Measurements from ENCODE around the gene LBX1. TPM values are rescaled to one million over a fixed set of nuclear protein-coding genes. Genes with fewer than 3 reads are reported as not detected.

The LBX1 gene
- total RNA-seq, 1 donor from 2014 or later, result not detected

DNA sequence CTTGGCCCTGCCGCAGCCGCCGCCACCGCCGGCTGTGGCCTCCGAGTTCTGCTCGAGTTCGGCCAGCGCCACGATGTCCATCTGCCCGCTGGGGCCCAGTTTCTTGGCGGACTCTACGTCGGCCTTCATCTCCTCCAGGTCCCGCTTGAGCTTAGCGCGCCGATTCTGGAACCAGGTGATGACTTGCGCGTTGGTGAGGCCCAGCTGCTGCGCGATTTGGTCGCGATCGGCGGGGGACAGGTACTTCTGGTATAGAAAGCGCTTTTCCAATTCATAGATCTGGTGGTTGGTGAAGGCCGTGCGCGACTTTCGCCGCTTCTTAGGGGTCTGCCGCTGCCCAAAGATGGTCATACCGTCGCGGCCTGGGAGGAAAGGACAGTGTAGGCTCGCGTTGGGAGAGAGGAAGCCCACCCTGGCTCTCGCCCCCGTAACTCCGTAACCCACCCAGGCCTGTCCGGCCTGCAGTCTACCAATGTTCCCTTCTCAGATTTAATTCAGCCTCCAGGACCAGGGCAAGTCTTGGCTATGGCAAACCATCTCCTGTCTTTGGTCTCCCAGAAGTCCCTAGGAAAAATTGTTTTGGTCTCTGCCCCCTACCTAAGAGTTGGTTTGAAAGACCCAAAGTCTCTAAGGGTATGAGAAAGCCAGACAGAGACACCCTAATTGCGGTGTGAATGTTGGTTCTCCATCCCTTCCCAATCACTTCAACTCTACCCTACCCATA, 1.7 kb downstream of the LBX1 start:
- DNase-seq (ENCODE audit: low spot score), result no peak
- Mint-ChIP-seq H3K9me3 (no peaks in the 10 kb centered on the region), H3K27ac (peak overlapping the region; percentile 71), H3K27me3 (ENCODE audit: insufficient read depth) (peaks cover 73% of the 10 kb centered on the region), H3K36me3 (ENCODE audit: low read depth) (no peaks in the 10 kb centered on the region), H3K4me1 (ENCODE audit: low read depth) (peaks cover 17% of the 10 kb centered on the region), H3K4me3 (peak overlapping the region; percentile 45)
- intact Hi-C loops (cut with micrococcal nuclease), result loop anchor here (1.0 to 10.0 kb wide), 4 partner anchors 10 to 1993 kb away; partner anchors contain the start of genes HPSE2 and PAX2

DNA sequence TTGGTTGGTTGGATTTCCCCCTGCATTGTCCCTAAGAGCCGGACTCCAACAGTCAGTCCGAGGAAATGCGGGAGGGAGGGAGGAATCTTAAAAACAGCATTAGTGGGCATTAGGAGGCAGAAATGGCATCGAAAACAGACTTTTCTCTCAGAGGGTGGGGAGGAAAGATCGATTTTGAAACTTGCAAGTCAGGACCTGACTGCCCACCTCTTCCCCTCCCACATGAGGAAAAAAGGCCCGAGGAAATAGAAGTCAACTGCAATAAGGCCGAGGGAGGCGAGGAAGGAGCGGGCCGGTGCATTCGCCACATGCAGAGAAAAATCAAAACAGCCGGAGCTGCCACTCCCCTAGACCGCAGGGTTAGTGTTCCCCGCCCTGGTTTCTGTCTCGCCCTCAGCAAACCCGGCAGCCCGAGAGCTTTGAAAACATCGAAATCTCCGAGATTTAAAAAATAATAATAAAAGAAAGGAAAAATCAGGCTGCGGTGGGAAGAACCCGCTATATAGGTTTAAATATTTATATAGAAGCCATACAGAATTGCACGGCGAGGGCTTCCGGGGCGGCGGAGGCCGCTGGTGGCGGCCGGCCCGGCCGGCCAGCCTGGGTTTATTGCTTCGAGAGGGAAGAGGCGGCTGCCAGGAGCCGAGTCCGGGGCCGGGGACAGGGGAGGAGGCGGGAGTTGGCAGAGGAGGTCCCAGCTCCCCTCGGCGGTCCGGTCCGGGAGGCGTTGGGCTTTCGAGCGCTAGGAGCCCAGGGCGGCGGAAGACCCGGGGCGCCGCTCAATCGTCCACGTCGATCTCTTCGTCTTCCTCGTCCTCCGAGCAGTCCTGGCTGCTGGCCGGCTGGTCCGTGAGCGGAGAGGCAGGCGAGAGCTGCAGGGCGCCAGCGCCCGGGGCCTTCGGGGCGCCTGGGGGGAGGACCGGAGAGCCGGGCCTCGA, 2.5 kb downstream of the LBX1 start:
- Mint-ChIP-seq H3K36me3 (ENCODE audit: low read depth) (no peaks in the 10 kb centered on the region), H3K27ac (peak overlapping the region; percentile 79), H3K27me3 (ENCODE audit: insufficient read depth) (peaks cover 72% of the 10 kb centered on the region), H3K4me3 (peak overlapping the region; percentile 11), H3K9me3 (no peaks in the 10 kb centered on the region), H3K4me1 (ENCODE audit: low read depth) (peaks cover 21% of the 10 kb centered on the region)
- intact Hi-C loops (cut with micrococcal nuclease), result loop anchor here (1.0 to 10.0 kb wide), 4 partner anchors 11 to 1992 kb away; partner anchors contain the start of genes HPSE2 and PAX2
- no peak for DNase-seq (ENCODE audit: low spot score)

DNA sequence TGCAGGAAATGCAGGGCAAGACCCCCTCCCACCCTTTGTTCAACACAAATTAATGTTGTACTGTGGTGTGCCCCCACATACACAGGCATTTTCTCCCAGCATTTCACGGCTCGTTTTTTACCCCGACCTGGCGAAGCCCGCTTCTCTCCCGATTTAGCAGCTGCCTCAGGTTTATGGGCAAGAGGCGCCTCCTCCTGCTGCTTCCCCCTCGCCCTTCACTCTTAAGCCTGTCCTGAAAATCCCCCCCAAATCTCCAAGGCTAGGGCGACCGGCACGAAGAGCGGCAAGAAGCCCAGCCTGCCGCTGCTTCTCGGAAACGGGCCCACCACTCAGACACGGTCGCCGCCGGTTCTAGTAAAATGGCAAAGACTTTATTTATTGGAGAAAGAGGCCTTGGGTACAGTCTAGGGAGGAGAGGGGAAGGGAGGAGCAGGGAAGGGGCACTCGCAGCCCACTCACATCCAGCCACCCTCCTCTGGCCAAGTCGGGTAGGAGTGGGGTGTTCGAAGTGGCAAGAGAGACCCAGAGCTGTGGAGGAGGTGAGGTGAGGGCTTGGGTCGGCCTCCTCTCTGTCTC, 3.3 kb downstream of the LBX1 start:
- intact Hi-C loops (cut with micrococcal nuclease), result loop anchor here (1.0 to 10.0 kb wide), 4 partner anchors 9 to 1991 kb away; partner anchors contain the start of genes HPSE2 and PAX2
- no peak for DNase-seq (ENCODE audit: low spot score)
- Mint-ChIP-seq H3K9me3 (no peaks in the 10 kb centered on the region), H3K36me3 (ENCODE audit: low read depth) (no peaks in the 10 kb centered on the region), H3K4me3 (peak overlapping the region; percentile 7), H3K27me3 (ENCODE audit: insufficient read depth) (peaks cover 73% of the 10 kb centered on the region), H3K4me1 (ENCODE audit: low read depth) (peaks cover 21% of the 10 kb centered on the region), H3K27ac (peak overlapping the region; percentile 79)

DNA sequence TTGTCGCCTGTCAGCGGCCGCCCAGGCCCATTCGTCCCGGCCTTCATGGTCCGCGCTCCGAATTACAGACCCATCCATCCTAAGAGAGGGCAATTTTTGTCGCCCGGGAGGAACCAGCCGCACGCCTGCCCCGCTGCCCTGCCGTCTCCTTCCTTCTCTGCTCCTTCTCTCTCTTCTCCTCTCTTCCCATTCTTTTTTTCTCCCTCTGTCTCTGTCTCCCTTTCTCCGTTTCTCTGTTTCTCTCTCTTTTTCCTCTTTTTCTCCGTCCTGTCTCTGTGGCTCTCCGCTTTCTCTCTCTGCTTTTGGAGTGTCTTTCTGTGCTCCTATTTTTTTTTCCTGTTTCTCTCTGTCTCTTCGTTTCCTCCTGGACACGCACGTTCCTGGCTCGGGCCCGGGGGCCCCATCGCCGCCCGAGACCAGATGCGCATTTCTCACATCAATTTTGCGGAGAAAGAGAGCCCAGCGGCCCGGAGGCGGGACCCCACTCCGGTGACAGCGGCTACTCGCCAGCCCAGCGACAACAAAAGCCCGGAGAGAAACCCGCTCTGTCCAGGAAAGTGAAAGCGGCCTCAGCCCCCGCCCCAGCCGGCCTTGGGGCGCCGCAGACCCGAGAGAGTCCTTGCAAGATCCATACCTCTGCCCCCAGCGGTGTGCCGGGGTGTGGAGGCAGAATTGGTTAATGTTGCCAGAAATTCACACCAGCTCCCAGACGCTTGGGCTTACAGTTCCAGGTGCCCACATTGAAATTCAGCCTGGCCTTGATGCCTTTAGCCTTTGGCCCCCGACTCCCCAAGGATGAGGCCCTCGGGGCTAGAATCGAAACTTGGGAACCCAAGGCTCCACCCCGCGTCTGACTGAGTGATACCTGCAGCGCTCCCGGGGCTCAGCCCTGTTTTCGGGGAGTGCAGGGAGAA, 4.1 kb downstream of the LBX1 start:
- no peaks in the 10 kb centered on the region for H3K9me3 Mint-ChIP-seq
- no peak for DNase-seq (ENCODE audit: low spot score)
- no peak overlapping the region for H3K4me3 Mint-ChIP-seq
- H3K36me3 Mint-ChIP-seq (ENCODE audit: low read depth), result no peaks in the 10 kb centered on the region
- intact Hi-C loops (cut with micrococcal nuclease), result loop anchor here (1.0 to 10.0 kb wide), 4 partner anchors 8 to 1990 kb away; partner anchors contain the start of gene HPSE2
- peaks cover 74% of the 10 kb centered on the region for H3K27me3 Mint-ChIP-seq (ENCODE audit: insufficient read depth)
- peaks cover 21% of the 10 kb centered on the region for H3K4me1 Mint-ChIP-seq (ENCODE audit: low read depth)
- peak overlapping the region; percentile 80 for H3K27ac Mint-ChIP-seq

DNA sequence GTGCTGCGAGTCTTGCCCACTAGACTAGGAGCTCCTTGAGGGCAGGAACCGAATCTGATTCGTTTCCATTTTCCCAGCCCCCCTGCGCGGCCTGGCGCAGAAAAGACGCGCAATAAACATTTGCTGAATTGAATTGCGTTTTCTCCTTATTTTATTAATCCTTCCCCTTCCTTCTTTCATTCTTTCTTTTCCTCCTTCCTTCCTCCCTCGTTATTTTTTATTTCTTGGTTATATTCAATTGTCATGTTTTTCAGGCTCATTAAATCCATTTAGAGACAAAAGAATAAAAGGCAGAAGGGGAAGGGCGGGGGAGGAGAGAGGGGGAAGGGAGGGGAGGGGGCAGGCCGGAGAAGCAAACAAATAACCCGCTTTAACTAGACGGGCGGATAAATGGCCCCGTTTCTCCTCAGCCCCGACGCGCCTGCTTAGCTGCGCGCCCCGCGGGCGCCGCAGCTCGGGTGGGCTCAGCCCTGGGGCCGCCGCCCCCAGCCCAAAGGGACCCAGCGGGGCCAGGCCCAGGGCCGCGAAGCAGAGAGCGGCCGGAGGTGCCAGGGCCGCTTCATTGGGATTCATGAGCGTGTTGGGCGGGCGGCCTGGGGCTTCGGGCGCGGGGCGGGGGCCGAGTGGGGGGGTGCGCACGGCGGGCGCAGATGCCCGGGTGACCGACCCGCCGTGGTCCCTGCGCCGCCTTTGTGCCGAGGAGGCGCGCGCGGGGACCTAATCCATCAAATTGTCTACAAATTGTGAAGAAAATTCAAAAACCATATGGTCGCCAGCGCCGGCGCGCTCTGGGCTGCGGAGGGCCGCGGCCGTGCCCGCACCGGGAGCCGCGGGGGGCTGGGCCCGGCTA, 5.0 kb downstream of the LBX1 start:
- H3K4me1 Mint-ChIP-seq (ENCODE audit: low read depth), result peaks cover 21% of the 10 kb centered on the region
- intact Hi-C loops (cut with micrococcal nuclease), result loop anchor here (5.0 to 10.0 kb wide), 2 partner anchors 177 to 1989 kb away; partner anchors contain the start of gene HPSE2
- H3K27me3 Mint-ChIP-seq (ENCODE audit: insufficient read depth), result peaks cover 77% of the 10 kb centered on the region
- H3K9me3 Mint-ChIP-seq, result no peaks in the 10 kb centered on the region
- H3K27ac Mint-ChIP-seq, result no peak overlapping the region
- H3K4me3 Mint-ChIP-seq, result no peak overlapping the region
- DNase-seq (ENCODE audit: low spot score), result no peak
- no peaks in the 10 kb centered on the region for H3K36me3 Mint-ChIP-seq (ENCODE audit: low read depth)

DNA sequence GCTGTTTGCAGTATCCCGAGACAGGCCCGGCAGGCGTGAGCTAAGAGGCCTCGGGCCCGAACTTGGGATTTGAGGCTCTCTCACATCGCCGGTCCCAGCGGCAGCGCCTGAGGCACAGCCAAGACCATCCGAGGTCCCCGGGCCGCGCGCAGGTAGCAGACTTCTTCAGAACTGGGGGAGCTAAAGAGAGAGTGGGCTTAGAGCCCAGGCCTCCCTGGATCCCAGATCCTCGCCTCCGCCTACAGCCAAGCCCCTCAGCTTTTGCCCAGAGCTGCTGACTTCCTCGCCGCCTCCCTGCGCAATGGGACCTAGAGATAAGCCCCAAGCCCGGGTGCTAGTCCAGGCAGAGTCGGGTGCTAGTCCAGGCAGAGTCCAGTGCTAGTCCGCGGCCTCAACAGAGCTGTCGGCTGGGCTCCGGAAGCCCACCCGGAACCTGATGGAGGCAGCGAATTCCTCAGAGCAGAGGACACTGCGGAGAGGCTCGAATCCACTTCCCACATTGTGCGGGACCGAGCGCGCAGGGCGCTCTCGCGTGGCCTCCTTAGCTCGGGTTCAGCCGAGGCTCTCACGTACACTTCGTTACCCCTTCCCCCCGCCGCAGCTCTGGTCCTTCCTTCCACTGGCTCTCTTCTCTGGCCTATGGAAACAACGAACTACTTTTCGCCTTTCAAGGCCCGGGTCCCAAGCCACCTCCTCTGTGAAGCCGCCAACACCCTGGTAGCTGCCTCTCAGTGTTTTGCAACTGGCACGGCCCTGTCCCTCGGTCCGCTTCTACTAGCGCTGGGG, 5.8 kb downstream of the LBX1 start:
- DNase-seq (ENCODE audit: low spot score), result no peak
- intact Hi-C loops (cut with micrococcal nuclease), result loop anchor here (2.0 to 10.0 kb wide), 3 partner anchors 13 to 1989 kb away; partner anchors contain the start of gene HPSE2
- H3K36me3 Mint-ChIP-seq (ENCODE audit: low read depth), result no peaks in the 10 kb centered on the region
- H3K27me3 Mint-ChIP-seq (ENCODE audit: insufficient read depth), result peaks cover 82% of the 10 kb centered on the region
- no peaks in the 10 kb centered on the region for H3K9me3 Mint-ChIP-seq
- no peak overlapping the region for H3K4me3 Mint-ChIP-seq
- H3K4me1 Mint-ChIP-seq (ENCODE audit: low read depth), result peaks cover 21% of the 10 kb centered on the region
- H3K27ac Mint-ChIP-seq, result no peak overlapping the region

DNA sequence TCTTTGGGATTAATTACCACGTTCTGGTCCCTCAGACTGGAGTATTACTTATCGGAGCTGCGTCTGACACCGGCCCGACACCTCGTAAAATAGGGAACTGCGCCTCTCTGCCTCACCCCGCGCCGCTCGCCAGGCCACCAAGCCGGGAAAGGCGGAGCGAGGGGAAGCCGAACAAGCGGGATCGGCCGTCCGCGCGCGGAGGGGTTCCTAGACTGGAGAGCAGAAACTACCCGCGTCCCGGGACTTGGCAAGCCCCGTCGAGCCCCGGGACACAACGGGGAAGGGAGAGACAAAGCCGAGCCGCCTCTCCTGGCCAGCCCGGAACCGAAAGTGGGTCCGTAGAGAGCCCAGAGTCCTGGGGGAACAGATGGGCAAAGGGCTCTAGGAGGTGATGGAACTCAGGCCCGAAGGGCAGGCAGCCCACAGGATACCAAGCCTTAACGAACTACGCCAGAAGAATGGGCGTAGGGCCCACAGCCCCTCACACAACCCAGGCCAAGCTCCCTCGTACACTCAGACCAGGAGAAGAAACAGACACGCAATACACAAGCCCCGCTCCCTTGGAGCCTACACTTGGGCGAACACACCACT, 6.5 kb downstream of the LBX1 start:
- Mint-ChIP-seq H3K4me3 (no peak overlapping the region), H3K36me3 (ENCODE audit: low read depth) (no peaks in the 10 kb centered on the region), H3K9me3 (no peaks in the 10 kb centered on the region), H3K27me3 (ENCODE audit: insufficient read depth) (peaks cover 83% of the 10 kb centered on the region), H3K27ac (no peak overlapping the region), H3K4me1 (ENCODE audit: low read depth) (peaks cover 19% of the 10 kb centered on the region)
- no peak for DNase-seq (ENCODE audit: low spot score)
- intact Hi-C loops (cut with micrococcal nuclease), result loop anchor here (2.0 to 10.0 kb wide), 3 partner anchors 14 to 1988 kb away; partner anchors contain the start of gene HPSE2

DNA sequence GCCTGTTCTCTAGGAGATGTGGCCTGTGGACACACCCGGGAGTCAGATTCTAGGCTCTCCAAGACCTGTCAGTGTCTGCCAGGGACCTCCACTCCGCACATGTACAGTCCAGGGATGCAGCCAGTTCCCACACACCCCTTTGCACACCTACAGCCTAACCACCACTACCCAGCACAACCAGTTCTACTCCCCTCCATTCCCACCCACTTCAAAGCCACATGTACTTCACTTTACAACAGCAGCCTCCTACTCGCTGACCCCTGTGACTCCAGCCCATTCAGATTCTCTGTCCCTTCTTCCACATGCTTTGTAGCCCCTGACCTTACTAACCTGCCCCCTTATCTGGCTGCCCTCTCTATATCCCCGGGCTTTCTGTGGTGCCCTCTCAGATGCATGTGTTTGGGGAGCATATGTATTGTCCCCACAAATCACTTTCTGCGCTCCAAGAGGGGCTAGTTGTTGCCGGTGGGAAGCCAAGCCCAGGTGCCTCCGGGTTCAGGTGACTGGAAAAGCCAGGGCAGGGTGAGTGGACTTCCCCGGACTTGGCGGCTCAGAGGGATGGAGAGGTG, 7.2 kb downstream of the LBX1 start:
- H3K4me3 Mint-ChIP-seq, result no peak overlapping the region

DNA sequence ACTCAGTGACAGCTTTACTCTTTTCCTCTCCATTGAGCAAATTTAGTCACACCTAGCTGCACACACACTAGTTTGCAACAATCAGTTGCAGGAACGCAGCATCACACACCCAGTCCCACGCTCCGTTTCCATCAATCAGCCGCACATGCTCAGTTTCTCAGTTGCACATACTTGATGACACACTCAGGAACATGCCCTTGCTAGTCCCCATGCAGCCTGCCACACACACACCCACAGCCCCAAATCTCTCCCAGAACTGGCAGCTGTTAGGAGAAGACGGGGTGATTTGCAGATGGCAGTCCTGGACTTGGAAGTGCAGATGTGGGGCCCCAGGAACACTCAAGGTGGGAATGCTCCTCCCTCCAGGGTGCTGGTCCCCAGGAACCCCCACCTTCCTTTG, 7.7 kb downstream of the LBX1 start:
- DNase-seq (ENCODE audit: low spot score), result no peak
- Mint-ChIP-seq H3K4me1 (ENCODE audit: low read depth) (peaks cover 14% of the 10 kb centered on the region), H3K9me3 (no peaks in the 10 kb centered on the region), H3K27me3 (ENCODE audit: insufficient read depth) (peaks cover 81% of the 10 kb centered on the region), H3K4me3 (no peak overlapping the region), H3K36me3 (ENCODE audit: low read depth) (no peaks in the 10 kb centered on the region), H3K27ac (peak overlapping the region; percentile 20)
- intact Hi-C loops (cut with micrococcal nuclease), result loop anchor here (5.0 to 10.0 kb wide), 2 partner anchors 174 to 1987 kb away; partner anchors contain the start of gene HPSE2

More for the DNA sequence above, 7.2 kb downstream of the LBX1 start:
- intact Hi-C loops (cut with micrococcal nuclease), result loop anchor here (2.0 to 10.0 kb wide), 3 partner anchors 15 to 1987 kb away; partner anchors contain the start of gene HPSE2
- no peak for DNase-seq (ENCODE audit: low spot score)
- no peak overlapping the region for H3K27ac Mint-ChIP-seq
- peaks cover 15% of the 10 kb centered on the region for H3K4me1 Mint-ChIP-seq (ENCODE audit: low read depth)
- H3K27me3 Mint-ChIP-seq (ENCODE audit: insufficient read depth), result peaks cover 80% of the 10 kb centered on the region
- no peaks in the 10 kb centered on the region for H3K36me3 Mint-ChIP-seq (ENCODE audit: low read depth)
- no peaks in the 10 kb centered on the region for H3K9me3 Mint-ChIP-seq

DNA sequence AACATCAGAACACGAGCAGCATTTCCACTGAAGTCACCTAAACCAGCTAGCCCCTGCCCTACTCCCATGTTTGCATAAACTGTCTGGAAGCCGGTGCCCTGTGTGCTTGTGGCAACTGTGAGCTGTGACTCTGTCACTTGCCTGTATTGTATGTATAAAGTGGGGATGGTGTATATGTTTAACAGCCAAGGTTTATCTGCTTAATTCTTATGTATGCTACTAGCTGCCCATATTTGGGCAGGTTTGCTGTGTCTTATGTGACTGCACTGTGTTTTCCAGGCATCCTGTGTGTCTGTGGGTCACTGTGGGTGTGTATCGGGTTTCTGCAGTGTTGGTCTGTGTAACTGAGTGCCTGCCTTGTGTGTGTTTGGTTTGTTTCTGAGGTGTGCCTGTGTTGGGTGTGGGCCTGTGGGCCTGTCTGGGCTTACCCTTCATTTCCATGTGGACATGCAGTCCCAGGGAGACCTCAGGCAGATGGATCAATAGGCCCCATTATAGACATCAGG, 9.3 kb downstream of the LBX1 start:
- H3K4me1 Mint-ChIP-seq (ENCODE audit: low read depth), result peaks cover 9% of the 10 kb centered on the region
- H3K9me3 Mint-ChIP-seq, result no peaks in the 10 kb centered on the region
- intact Hi-C loops (cut with micrococcal nuclease), result loop anchor here (5.0 to 10.0 kb wide), 3 partner anchors 173 to 1985 kb away; partner anchors contain the start of gene HPSE2
- H3K27me3 Mint-ChIP-seq (ENCODE audit: insufficient read depth), result peaks cover 79% of the 10 kb centered on the region
- H3K27ac Mint-ChIP-seq, result no peak overlapping the region
- DNase-seq (ENCODE audit: low spot score), result no peak
- H3K4me3 Mint-ChIP-seq, result no peak overlapping the region
- H3K36me3 Mint-ChIP-seq (ENCODE audit: low read depth), result no peaks in the 10 kb centered on the region

Data from activated T-helper 1 cell treated with anti-CD3 and anti-CD28 coated beads, Interleukin-12 subunit alpha, Interleukin-12 subunit beta, Interleukin-2, Interleukin-4 antibody, amounts not matched to agents 30 ng/mL and 10 ng/mL and 1 ng/mL, durations not matched to agents 14 hours and 24 hours and 36 hours (primary cell).